ENCODE results near the gene SYNJ2.
A peak's percentile ranks its signal among the peaks of the same experiment; 100 is the strongest.

SYNJ2 gene

DNA sequence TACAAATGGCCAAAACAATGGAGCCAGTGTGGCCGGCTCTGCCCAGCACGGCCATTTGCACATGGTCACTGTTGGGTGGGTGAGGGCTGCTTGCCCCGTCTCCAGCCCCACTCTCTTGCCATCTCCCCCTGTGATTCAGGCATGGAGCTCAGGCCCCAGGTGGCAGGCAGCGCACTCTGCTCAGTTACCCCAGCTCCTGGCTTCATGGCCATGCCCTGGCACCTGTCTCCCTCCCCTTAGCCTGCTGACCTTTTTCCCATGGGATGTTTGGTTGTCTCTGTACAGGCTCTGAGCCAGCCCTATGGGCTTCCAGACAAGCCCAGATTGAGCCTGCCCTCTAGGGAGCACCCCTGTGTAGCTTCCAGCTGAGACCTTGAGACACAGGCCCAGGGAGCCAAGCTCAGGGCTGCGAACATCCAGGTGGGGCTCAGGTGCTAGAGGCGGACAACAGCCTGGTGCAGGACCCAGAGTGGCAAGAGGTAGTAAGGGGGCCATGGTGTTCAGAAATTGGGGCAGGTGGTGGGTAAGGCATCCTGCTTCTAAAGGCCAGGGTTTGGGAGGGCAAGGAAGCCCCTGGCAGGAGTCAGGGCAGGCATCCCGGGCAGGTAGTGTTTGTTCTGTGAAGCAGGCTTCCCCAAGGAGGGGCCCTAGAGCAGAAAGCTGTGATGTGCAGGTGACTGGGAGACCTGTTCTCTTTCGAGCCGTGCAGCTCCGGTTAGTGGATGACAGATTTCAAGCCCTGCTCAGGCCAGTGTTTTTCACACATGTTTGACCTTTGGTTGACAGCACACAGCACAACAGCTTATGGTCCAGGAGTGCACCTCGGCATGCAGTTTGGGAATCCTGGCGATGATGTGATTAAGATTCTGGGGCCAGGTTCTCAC is 17.7 kb downstream of the SYNJ2 start:
- DNase-seq: no peak

DNA sequence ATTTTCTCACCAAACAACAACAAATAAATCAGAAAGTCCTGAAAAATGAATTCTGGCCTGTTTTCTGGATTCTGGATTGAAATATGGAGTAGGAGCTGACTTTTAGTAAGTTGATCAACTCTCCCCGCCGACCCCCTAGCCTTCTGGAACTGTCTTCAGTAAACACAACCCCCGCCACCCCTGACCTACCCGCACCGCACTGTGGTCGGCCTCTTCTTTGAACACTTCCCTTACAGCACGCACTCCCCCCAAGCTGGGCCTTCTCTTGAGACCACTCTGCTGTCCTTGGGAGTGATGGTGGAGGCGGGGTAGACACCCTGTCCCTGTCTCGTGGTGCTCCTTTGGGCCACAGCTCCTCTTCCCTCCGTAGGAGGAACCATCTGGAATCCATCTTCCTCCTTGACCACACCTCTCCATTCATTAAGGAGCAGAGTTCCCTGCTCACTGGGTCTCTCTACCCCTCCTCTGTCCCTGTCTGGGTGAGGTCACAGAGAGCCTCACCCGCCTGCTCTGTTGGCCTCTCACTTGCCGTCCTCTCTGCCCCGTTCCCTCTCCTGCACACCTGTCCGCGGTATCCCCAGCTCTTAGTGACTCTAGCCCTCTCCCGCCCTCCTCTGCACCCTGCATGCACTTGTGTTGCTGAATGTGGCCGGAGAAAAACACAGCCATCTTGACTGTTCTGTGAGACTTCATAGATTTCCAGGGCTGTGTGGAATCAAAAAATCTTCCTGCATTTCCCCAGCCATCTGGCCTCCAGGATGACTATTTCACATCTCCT is 19.1 kb downstream of the SYNJ2 start:
- no peak for DNase-seq

DNA sequence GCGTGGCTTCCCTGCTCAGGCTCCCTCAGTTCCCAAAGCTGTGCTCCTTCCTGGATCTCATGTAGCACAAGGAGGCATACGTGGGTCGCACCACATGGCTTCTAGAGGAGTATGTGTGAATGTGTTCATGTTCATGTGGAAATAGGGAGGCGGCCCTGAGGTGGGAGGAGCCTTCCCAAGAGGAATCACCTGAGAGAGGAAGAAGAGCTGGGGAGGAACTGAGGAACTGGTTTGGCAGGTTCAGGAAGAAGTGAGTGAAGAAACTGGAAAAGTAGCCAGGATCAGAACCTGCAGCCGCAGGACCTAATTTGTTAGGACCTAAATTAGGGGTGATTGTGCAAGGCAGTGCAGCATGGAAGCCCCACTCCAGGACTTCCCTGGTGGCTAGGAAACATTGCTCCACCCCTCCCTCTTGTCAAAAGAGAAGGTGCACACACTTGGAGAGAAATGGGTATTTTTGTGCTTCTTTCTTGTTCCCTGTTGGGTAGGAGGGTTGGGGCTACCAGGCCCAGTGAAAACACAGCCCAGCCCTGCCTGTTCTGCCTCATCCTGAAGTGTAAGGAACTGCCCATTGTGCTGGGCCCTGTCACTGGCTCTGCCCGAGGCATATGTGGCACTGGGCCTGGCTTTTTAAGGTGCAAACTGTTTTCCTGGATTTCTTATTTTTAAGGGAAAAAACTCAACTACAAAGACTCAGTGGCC is 20.7 kb downstream of the SYNJ2 start:
- DNase-seq: no peak

DNA sequence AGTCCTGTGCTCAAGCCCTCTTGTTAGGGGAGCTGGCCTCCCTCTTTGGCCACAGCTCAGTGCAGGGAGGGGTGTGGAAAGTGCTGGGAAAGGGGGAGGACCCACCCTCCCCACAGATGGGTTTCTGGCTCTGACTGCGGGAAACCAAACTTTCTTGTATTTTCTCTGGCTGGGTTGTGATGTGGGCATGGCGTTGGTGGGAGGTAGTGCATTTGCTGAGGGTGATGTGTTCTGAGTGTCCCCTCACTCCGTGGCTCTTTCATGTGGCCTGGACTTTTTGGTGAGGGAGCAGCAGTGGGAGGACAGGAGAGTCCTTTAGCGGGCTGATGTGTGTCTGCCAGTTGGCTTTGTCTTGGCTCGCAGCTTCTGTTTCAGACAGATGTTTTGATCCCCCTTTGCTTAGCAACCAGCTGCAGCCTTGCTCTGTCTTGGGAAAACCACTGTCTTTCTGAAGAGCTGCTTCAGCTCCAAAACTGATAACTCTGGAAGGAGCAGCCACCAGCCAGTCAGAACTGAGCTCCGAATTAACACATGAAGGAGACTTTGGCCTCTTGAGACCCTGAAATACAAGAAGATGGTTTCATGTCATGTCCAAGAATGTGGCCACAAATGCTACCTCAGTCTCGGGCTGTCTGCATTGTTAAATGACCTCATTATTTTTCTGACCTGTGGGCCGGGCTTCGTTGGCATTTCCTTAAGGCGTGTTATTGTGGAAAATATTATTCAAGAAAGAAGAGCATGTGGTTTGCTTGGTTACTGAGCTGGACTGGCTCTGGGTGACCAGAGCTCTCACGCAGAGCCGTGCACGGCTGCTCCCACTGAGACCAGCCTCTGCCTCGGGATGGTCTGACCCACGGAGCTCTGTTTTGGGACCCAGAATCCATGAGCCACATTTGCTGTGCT is 21.5 kb downstream of the SYNJ2 start:
- no peak for DNase-seq

DNA sequence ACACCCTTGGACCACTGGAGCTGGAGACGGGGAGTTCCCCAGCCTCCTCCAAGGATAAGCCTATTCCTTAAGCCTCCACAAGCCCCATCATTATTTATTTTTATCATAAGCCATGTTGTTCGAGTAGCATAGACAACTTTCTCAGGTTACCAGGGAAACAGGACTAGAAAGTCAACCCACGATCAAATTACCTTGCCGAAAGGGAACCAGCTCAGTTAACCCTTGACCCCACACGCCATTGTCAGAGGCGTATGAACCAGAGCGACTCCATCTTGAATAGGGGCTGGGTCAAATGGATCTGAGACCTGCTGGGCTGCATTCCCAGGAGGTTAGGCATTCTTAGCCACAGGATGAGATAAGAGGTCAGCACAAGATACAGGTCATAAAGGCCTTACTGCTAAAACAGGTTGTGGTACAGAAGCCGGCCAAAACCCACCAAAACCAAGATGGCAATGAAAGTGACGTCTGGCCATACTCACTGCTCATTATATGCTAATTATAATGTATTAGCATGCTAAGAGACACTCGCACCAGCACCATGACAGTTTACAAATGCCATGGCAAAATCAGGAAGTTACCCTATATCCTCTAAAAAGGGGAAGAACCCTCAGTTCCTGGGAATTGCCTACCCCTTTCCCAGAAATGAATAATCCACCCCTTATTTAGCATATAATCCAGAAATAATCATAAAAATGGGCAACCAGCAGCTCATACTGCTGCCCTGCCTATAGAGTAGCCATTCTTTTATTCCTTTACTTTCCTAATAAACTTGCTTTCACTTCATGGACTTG is 22.4 kb downstream of the SYNJ2 start:
- DNase-seq: no peak

DNA sequence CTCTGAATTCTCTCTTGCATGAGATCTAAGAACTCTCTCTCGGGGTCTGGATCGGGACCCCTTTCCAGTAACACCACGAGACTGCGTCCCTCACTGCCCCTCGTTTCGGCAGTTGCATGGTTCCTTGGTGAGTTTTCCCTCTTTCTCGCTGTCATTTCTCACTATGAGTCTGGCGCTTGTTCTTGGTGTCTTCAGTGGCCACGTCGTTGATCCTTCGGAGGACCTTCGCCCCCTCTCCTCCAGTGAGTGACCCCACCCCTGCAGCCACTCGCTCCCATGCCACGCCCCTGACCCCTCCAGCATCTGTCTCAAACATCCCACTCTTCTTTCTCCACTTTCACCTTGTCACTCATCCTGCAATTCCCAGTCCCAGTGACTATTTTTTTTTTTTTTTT is 23.0 kb downstream of the SYNJ2 start:
- DNase-seq: no peak

DNA sequence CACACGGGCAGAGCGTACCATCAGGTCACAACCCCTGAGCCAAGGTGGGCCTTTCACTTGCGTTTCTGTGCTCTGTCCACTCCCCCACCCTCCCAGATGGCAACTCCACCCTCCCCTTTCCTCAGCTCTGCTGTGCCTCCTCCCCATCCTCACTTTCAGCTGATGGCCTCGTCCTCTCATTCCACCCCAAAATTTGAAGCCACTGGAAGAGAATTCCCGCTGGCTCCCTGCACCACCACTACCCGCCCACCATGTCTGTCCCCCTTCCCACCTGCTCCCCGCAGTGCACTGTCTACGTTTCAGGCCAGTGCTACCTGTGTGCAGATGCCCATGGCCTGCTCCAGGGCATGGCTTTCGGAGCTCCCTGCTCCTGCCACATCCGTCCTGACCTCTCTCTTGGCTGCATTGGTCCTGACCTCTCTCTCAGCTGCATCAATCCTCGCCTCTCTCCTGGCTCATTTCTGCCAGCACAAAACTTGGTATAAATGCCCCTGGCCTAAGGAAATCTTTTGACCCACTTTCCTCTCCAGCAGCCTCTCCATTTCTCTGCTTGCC is 24.0 kb downstream of the SYNJ2 start:
- no peak for DNase-seq

DNA sequence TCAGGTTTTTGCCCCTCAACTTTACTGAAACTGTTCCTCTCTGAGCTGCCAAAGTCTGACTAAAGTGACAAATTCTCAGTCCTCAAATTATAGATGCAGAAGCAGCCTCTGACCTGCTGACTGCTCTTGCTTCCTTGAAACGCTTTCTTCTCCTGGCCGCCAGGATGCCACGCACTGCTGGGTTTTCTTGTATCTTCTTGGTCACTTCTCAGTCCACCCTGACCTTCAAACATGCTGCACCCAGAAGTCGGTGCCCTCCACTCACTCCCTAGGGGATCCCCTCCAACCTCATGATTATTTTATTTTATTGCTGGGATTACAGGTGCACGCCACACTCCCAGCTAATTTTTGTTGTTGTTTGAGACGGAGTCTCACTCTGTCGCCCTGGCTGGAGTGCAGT is 24.7 kb downstream of the SYNJ2 start:
- DNase-seq: no peak

DNA sequence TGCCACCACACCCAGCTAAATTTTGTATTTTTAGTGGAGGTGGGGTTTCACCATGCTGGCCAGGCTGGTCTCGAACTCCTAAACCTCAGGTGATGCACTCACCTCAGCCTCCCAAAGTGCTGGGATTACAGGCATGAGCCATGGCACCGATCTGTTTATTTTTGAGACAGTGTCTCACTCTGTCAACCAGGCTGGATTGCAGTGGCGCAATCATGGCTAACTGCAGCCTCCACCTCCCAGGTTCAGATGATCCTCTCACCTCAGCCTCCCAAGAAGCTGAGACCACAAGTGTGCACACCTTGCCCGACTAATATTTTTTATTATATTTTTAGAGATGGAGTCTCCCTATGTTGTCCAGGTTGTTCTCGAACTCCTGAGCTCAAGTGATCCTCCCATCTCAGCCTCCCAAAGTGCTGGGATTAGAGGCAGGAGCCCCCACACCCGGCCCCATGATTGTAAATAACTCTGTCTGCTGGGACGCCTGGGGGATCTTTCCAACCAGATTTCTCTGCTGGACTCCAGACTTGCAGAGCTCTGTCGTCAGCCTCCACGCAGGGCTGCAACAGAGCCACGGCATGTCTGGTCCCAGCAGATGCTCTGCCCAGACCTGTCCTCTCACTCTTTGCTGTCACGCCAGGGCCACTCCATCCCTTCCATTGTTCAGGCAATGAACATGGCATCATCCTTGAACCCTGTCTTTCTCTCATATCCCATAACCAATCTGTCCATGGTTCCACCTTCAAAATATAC is 25.3 kb downstream of the SYNJ2 start:
- no peak for DNase-seq

DNA sequence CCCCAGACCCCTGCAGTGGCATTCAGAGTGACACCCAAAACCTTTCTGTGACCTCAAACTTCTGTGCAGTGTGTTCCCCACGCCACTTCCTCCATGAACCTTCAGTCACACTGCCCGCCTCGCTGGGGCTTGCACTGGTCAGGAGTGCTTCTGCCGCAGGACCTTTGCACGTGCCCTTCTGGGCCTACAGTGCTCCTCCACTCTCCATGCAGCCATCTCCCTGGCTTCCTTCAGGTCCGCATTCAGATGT is 27.1 kb downstream of the SYNJ2 start:
- no peak for DNase-seq

DNA sequence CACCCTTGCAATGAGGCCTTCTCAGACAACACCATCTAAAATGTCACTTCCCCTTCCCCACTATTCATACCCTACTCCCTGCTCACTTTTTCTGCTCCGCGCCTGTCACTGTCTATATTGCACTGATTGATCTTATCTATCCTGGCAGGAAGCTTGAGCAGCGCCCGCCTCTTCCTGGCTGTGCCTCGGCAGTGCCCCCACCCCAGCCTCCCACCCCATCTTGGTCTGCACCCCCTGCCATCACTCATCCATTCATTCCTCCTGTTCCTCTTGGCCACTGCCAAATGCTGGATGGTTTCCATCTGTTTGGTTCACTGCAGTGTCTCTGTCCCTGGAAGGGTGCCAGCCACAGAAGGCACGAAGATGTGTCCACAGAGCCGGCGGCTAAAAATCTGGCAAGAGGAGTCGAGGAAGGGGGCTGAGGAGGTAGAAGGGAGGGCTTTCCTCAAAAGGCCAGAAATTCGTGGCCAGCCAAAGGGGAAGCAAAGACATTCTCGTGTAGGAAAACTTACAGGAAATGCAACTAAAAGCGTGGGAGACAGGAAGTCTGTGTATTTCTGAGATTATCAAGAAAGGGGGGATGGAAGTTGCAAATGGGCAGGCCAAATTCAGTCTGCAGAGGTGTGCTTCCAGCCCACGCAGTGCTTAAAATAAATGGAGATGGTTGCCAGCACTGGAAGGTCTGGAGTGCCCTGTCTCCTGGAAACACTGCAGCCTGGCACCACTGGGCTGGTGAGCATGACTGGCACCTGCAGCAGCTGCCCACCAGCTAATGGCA is 27.6 kb downstream of the SYNJ2 start:
- peak; percentile 37 for DNase-seq

DNA sequence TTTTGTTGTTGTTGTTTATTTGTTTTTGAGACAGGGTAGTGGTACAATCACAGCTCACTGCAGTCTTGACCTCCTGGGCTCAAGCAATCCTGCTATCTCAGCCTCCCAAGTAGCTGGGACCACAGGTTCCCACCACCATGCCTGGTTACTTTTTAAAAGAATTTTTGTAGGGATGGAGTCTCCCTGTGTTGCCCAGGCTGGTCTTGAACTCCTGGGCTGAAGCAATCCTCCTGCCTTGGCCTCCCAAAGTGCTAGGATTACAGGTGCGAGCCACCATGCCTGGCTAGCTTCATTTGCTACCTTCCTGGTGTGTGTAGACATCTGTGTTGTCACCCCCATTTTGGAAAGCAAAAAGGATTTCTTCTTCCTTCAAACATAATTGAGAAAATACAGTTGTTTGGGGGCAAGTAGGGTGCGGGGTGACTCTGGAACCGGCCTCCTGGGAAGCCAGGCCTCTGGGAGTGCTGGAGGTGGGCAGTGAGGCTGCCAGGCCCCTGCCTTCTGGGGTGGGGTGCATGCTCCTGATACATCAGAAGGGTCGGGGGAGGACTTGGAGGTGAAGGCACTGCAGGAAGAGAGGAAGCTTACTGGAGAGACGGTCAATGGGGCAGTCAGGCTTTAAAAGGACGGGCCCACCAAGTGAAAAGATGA is 28.4 kb downstream of the SYNJ2 start:
- DNase-seq: no peak

DNA sequence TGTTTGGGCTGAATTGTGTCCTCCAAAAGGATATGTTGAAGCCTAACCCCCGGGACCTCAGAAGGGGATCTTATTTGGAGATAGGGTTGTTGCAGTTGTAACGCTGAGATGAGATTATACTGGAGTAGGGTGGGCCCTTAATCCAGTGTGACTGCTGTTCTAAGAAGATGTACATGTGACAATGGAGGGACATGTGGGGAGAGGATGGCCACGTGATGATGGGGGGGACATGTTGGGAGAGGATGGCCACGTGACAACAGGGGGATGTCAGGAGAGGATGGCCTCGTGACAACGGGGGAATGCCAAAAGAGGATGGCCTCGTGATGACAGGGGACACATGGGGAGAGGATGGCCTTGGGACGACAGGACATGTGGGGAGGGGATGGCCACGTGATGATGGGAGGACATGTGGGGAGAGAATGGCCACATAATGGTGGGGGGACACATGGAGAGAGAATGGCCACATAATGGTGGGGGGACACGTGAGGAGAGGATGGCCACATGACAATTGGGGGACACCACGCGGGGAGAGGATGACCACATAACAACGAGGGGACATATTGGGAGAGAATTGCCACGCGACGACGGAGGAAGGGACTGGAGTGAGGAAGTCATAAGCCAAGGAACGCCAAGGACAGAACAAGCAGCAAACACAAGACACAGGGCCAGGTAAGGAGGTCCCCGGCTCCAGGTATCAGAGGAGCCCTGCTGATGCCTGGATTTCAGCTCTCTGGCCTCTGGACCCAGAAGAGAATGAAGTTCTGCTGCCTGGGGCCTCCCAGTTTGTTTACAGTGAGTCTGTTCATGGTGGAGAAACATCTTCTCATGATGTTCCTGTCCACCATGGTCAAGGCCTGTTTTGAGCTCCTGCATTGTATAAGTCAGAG is 29.2 kb downstream of the SYNJ2 start:
- DNase-seq: no peak

DNA sequence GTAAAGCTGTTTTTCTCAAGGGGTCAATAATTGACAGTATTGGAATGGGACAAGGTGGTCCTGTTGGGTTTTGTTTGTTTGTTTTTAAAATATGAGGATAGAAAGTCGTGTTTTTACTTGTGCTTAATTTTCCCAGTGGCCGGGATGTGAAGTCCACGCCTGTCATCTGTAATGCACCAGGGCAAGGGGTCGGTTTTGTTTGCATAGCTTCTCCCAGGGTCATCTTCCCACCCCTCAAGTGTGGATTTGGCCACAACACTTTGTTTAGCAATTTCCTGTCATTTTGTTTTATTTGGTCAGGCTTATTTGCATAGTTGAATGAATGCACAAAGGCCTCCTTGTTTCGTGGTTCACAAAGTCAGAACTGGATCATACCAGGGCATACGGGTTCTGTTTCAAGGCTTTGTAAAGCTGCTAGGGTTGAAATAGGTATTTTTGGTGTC is 29.8 kb downstream of the SYNJ2 start:
- DNase-seq: no peak

DNA sequence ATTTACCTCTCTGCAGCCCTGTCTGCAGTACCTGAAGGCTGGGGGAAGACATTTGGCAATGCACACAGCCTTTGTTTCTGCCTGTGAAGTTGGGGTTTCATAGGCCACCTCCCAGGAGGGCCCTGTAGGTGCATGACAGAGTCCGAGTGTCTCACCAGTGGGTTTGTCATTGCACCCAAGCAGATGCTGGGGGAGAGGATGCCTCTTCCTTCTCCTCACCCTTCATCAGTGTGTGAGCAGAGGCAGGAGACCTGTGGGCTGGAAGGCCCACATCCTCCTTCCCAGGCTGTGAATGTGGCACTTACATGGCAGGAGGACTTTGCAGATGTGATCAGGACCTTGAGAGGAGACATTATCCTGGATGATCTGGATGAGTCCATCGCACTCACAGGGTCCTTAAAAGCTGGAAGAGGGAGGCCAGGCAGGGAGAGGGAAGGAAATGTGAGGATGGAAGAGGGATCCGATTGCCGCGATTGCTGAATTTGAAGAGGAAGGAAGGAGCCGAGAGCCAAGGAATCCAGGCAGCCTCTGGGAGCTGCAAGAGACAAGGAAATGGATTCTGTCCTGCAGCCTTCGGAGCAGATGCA is 30.4 kb downstream of the SYNJ2 start:
- DNase-seq: no peak

DNA sequence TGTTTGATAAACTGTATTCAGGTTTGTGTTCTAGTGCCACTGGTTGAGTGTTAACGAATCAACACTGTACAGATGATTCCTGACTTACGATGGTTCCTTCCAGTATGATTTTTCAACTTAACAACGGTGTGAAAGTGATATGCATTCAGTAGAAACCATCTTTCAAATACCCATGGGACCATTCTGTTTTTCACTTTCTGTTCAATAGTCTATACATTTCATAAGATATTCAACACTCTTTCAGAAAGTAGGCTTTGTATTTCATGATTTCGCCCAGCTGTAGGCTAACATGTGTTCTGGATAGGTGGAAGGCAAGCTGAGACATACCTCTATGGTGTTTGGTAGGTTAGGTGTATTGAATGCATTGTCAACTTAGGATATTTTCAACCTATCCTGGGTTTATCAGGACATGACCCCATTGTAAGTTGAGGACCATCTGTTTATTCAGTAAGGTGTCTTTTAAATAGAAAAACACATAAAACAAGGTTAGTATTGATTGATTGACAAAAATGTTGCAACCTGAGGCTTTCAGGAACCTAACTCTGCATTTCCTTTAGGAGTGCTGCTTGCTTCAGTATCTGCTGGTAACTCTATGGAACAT is 32.3 kb downstream of the SYNJ2 start:
- DNase-seq: no peak

DNA sequence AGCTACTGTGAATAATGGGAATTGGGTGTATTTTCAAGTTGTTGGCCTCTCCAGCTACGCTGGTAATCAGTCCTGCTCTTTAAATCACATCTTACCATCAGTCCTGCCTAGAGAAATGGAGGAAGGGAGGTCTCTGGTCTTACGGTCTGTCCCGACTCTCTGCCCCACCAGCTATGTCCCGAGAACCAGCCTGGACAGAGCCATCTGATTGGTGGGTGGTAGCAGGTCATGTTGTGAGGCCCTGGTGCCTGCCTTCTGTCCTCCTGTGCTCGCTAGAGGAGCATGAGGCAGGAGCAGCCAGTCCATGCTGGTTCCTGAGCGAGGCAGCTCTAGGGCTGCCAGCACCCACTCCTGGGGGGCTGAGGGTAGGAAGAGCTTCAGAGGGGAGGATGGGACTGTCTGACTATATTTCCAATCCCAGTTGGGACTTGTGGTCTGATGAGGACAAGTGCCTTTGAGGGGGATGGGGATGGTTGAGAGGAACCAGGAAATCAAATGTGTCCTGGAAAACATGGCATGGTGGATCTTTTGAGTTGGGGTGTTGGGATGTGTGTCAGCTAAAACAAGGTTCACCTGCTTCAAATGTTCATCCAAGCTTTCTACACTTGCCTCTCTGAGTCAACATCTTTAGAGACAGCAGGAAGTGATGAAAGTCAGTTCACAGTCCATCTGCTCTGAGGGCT is 33.0 kb downstream of the SYNJ2 start:
- DNase-seq: no peak
